HG02870 (cell line): ENCODE measurements around the gene CCDC184.
"Not testable (repeated sequence)": the region's sequence is repeated elsewhere in the genome, so short reads cannot be mapped to it uniquely, and the experiment has no call there.

Experiments used
- ATAC-seq: cut with Tn5 transposase; IDR thresholded peaks from one replicate; pipeline ENCODE4 v1.9.1; 2021; ENCODE audit warnings: mild to moderate bottlenecking, moderate library complexity; ENCODE audit not compliant: unreplicated experiment

Gene CCDC184

GRCh38 chr12:48183091-48183875 lies at the start of gene CCDC184:
Gene CCDC184, plus strand, starts transcription at chr12:48183644. Its CDS starts 479 bp downstream, at chr12:48184123.
- ATAC-seq, result peak; percentile 63

DNA sequence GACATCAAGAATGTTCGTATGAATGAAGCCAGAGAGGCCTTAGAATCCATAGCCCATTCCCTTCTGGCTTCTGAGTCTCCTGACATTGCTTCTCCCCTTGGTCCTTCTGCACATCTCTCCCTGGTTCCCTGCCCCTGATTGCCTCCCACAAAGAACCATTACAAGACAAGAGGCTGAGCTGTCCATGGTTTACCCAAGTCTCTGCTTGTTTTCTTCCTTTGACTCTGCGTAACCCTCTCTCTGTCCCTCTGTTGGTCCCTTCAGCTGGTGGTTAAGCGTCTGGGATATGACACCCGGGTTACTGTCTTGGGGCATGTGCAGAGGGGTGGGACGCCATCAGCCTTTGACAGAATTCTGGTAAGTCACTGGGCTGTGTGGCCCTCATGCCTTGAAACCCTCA lies 48.4 kb upstream of the CCDC184 start:
- no peak for ATAC-seq

GRCh38 chr12:48142818-48143674 lies 40.4 kb upstream of the CCDC184 start:
- ATAC-seq, result no peak

DNA sequence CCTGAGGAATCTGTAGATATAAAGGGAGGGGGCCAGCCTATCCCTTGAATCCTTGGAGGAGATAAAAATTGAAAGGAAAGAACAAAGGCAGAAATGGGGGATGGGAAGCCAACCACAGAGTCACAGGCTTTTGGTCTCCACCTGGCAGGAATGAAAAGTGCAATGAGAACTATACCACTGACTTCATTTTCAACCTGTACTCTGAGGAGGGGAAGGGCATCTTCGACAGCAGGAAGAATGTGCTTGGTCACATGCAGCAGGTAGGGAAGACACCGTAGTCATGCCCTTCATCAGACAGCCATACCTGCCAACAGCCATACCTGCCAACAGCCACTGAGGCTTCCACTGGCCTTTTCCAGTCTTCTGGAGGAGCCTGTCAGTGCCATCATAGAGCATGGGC lies 39.5 kb upstream of the CCDC184 start:
- no peak for ATAC-seq

GRCh38 chr12:48145981-48146380 lies 37.5 kb upstream of the CCDC184 start:
- ATAC-seq, result no peak

DNA sequence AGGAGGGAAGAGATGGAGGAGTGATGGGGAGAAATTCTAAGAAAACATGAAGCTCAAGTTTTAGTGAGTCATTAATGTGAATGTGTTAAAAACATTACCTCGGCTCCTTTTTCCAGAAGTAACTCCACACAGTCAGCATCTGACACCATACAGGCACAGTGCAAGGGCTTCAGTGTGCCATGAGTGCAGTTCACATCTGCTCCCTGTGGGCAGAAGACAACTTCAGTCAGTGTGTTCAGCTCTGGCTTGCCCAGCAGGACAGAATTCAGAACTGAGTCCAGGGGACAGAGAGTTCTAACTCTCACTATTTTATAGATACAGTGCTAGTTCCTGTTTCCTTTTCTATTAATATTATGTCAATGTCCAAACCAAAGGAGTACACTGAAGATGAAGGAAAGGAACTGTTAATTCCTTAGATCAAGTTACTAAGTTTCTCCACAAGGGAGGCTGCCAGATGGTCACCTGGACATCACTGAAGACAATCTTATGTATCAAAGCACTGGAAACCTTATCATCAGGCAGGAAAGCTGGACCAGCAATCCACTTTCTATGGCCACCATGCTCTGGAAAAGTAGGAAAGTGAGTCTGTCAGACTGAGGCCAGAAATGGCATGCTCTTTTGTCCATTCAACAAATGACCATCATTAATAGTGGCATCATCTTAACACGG lies 32.2 kb upstream of the CCDC184 start:
- no peak for ATAC-seq

DNA sequence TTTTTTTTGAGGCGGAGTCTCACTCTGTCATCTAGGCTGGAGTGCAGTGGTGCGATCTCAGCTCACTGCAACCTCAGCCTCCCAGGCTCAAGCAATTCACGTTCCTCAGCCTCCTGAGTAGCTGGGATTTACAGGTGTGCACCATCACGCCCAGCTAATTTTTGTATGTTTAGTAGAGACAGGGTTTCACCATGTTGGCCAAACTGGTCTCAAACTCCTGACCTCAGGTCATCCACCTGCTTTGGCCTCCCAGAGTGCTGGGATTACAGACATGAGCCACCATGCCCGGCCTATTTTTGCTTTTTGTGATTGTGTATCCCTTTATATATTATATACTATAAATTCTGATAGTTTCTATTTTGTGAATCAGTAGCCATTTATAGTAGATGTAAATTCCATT lies 27.7 kb upstream of the CCDC184 start:
- not testable (repeated sequence) for ATAC-seq

DNA sequence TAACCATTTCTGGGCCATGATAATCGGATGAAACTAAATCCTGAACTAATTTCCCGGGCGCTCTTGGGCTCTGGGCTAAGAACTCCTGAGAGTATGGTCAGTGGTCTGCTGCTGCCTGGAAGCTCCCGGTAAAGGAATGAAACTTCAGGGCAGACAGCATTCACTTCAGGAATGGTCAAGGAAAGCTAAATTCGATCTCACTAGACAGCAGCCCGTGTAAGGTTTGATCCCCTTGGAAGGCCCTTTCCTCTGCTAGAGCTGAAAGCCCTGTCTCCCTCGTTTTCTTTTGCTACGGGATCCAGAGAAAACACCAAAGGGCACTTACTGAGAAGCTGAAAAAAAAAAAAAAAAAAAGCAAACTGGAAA lies 26.8 kb upstream of the CCDC184 start:
- no peak for ATAC-seq

GRCh38 chr12:48157018-48157888 lies 26.2 kb upstream of the CCDC184 start, which contains the start of gene ASB8:
Gene ASB8, minus strand, starts transcription at chr12:48157515. Its CDS starts 4,019 bp downstream, at chr12:48153496.
- ATAC-seq, result peak; percentile 89

GRCh38 chr12:48157889-48158370 lies 25.5 kb upstream of the CCDC184 start:
- ATAC-seq, result peak; percentile 3

GRCh38 chr12:48160046-48160445 lies 23.4 kb upstream of the CCDC184 start:
- ATAC-seq, result no peak

DNA sequence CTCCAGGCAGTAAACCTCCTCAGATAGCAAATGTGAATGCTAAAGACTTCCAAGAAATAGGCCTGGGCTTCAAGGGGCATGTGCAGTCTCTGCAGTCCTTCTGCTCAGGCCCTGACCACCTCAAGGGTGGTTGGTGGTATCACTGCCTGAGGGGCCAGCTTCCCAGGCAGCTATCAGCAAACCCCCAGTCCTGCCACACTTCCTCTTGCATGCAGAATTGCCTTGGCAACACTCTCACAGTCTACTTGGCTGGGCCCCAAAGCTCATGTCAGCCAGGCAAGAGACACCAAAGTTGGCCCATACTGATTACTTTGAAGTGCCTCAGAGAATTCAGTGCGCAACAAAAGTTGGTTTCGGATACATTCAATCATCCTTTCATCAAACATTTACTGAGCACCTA lies 22.6 kb upstream of the CCDC184 start:
- ATAC-seq, result no peak

DNA sequence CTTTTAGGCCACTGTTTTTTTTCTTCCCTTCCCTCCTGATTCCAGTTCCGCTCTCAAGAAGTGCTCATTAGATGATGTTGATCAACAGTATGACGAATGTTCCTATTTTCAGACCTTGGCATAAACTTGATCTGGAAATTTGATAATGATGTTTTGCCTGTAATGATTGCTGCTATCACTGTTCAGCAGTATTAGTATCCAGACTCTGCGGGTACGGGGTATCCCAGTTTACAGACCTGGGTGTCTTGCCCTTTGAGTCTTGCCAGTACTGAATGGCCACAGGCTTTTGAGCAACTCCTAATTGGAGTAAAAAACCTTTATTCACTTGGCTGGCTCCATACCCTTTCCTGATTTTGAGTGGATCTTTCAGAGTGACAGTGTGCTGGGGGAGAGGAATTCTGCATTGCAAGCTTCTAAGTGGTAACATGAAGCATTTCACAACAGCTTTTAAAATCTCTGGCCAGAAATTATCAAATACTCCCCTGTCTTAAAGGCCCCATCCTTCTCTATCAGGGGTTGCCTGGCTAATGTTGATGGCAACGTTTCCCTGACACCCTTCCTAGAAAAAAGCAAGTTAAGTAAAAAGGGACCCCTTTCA lies 20.2 kb upstream of the CCDC184 start:
- ATAC-seq, result no peak

GRCh38 chr12:48164451-48164850 lies 19.0 kb upstream of the CCDC184 start:
- ATAC-seq, result no peak

DNA sequence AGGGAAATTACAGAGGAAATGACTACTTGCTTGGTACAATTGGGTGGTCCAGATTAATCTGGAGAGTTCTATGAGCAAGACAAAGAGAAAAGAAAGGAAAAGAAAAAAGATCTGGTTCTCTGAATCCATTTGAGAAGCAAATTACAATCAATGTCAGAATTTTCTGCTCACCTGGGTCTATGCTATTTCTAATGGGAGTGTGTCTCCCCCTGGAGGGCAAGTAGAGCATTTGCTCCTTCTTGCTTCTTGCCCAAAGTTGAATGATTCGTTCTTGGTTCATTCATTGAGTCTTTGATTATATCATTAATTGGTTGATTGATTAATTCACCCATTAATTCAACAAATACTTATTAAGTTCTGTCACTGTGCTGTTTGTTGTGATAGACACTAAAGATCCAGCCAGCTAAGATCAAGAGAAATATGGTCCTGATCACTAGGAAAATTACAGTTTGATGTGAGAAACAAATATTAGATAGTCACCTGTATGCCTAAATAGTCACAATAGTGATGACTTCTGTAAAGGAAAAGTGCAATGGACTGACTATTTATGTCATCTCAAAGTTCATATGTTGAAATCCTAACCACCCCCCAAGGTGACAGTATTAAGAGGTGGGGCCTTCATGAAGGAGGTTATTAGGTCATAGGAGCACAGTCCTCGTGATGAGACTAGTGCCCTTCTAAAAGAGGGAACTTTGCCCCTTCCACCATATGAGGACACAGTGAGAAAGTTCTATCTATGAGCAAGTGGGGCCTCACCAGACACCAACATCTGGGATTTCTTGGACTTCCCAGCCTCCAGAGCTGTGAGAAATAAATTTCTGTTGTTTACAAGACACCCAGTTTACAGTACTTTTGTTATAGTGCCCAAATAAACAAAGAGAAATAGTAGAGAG lies 18.1 kb upstream of the CCDC184 start:
- no peak for ATAC-seq

GRCh38 chr12:48169011-48169410 lies 14.4 kb upstream of the CCDC184 start:
- ATAC-seq, result no peak

GRCh38 chr12:48175613-48176416 lies 7.6 kb upstream of the CCDC184 start:
- ATAC-seq, result no peak

- no peak for ATAC-seq
These were observed 7.1 kb upstream of the CCDC184 start for GRCh38 chr12:48176417-48176751.
